ENCODE measurements around the gene SPINK6. TPM values are rescaled to one million over a fixed set of nuclear protein-coding genes. Genes with fewer than 3 reads are reported as not detected.

The SPINK6 gene
- polyA plus RNA-seq, 3 donors from 2014 or later: not detected

DNA sequence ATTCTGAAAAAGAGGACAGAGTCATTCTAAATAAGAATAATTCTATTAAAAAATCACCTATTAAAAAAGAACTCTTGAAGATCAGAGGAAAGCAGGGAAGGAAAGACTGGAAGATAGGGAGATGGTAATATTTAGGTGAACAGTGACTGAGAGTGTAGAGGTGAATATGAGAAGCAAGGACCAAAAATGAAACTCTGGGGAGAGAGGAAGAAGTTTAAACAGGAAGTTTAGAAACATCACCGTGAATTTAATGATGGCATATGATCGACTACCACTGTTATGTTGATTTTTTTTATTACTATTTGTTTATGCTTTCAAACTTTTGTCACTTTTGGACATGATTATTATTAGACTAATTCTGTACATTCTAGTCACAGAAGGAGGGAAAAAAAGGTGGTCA is 1.7 kb upstream of the SPINK6 start:
- Mint-ChIP-seq H3K27ac (no peak overlapping the region), H3K9me3 (no peaks in the 10 kb centered on the region), H3K4me3 (no peak overlapping the region), H3K4me1 (no peaks in the 10 kb centered on the region), H3K27me3 (ENCODE audit: low read depth in 3 of 3) (peaks cover 0 to 3% (median 0%) of the 10 kb centered on the region in 3 donors), H3K36me3 (no peaks in the 10 kb centered on the region)
- DNase-seq: no peak

DNA sequence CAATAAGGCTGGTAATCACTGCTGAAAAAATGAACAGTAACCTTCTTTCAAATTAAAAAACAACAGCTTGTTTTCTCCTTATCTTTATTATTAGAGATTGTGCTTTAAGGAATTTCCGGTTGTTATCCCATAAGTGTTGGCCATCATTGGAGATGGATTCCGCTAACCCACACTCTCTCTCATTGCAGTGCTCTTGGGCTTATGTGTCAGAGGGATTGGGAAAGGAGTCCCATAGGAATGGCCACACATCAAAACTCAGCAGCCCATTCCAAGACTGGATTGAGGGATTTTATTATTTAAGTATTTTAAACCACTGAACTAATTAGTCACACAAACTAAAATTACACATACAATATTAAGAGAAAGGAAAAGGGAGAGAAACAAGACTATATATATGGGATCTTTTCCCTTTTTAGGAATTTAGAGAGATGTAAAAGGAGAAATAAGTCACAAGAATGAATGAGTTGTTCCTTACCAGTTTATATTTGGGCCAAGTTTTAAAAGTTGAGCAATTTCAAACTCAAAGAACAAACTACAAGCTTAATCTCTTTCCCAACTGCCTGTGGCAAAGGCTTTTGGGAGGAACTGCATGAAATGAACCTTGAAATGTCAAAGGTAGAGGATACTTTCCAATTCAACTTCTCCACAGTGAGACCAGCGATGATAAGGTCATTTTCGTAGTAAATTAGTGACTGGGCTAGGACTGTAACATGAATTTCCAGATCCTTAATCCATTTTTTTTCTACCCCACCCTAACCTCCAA is 2.4 kb downstream of the SPINK6 start:
- Mint-ChIP-seq H3K4me1 (no peaks in the 10 kb centered on the region), H3K27ac (no peak overlapping the region), H3K27me3 (ENCODE audit: low read depth in 3 of 3) (peaks cover 0 to 3% (median 3%) of the 10 kb centered on the region in 3 donors), H3K9me3 (peaks cover 0 to 2% (median 0%) of the 10 kb centered on the region in 6 donors), H3K36me3 (no peaks in the 10 kb centered on the region), H3K4me3 (no peak overlapping the region)
- DNase-seq: no peak

- no peak overlapping the region for H3K4me3 Mint-ChIP-seq
- H3K27ac Mint-ChIP-seq: no peak overlapping the region
- peaks cover 0 to 3% (median 3%) of the 10 kb centered on the region in 3 donors for H3K27me3 Mint-ChIP-seq (ENCODE audit: low read depth in 3 of 3)
- DNase-seq: no peak
- peaks cover 0 to 2% (median 0%) of the 10 kb centered on the region in 6 donors for H3K9me3 Mint-ChIP-seq
- H3K36me3 Mint-ChIP-seq: no peaks in the 10 kb centered on the region
- no peaks in the 10 kb centered on the region for H3K4me1 Mint-ChIP-seq
Measured at GRCh38 chr5:148205865-148206264, 3.0 kb downstream of the SPINK6 start.

DNA sequence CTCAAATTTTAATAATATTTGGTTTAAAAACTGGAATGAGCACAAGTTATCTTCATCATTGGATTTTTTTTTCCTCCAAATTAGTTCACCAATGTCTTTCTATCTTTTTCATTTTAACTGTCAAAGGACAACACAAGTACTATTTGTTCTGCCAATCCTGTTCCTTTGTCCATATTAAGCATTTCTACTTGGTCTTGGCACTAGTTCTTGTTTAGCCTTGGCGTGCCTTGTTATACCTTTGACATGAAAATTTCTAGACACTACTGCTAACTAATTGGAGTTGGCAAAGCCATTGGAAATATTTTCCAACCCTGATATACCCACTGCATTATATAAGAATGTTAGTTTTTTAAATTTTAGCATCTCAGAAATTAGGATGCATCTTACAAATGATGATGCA is 3.8 kb downstream of the SPINK6 start:
- Mint-ChIP-seq H3K27me3 (ENCODE audit: low read depth in 3 of 3) (peaks cover 0 to 3% (median under 1%) of the 10 kb centered on the region in 3 donors), H3K36me3 (no peaks in the 10 kb centered on the region), H3K27ac (no peak overlapping the region), H3K9me3 (peaks cover 0 to 2% (median 0%) of the 10 kb centered on the region in 6 donors), H3K4me3 (no peak overlapping the region), H3K4me1 (no peaks in the 10 kb centered on the region)
- no peak for DNase-seq

DNA sequence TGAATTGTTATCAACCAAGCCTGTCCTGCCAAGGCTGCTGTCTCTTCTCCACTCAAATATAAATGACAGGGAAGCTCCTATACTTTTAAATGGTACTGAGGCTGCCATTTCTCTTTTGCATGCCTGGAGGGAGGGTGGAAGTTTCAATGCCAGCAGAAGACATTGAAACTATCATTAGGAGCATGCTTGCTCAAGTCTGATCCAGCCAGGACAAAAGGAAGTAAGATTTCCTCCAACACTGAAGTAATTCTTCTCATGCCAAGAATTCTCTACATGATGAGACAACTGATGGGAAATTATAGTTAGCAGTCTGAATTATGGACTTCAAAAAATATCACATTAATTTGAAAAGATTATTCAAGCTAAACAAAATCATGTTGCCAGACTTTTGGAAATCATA is 5.4 kb downstream of the SPINK6 start:
- Mint-ChIP-seq H3K36me3 (no peaks in the 10 kb centered on the region), H3K27ac (no peak overlapping the region), H3K27me3 (ENCODE audit: low read depth in 3 of 3) (peaks cover 0 to 3% (median 2%) of the 10 kb centered on the region in 3 donors), H3K4me3 (no peak overlapping the region), H3K9me3 (peaks cover 0 to 2% (median 0%) of the 10 kb centered on the region in 6 donors), H3K4me1 (no peaks in the 10 kb centered on the region)
- no peak for DNase-seq

GRCh38 chr5:148209151-148209770 is 6.4 kb downstream of the SPINK6 start:
- Mint-ChIP-seq H3K4me1 (no peaks in the 10 kb centered on the region), H3K27ac (no peak overlapping the region), H3K4me3 (no peak overlapping the region), H3K36me3 (no peaks in the 10 kb centered on the region), H3K9me3 (peaks cover 0 to 2% (median 0%) of the 10 kb centered on the region in 6 donors), H3K27me3 (ENCODE audit: low read depth in 3 of 3) (peaks cover 0 to 3% (median 2%) of the 10 kb centered on the region in 3 donors)
- no peak for DNase-seq

GRCh38 chr5:148214665-148215185 is 11.9 kb downstream of the SPINK6 start:
- Mint-ChIP-seq H3K36me3 (no peaks in the 10 kb centered on the region), H3K27ac (no peak overlapping the region), H3K4me1 (no peaks in the 10 kb centered on the region), H3K27me3 (ENCODE audit: low read depth in 3 of 3) (peaks cover 3 to 4% (median 4%) of the 10 kb centered on the region in 3 donors), H3K9me3 (peaks cover 0 to 5% (median 2%) of the 10 kb centered on the region in 6 donors), H3K4me3 (no peak overlapping the region)
- DNase-seq: no peak

DNA sequence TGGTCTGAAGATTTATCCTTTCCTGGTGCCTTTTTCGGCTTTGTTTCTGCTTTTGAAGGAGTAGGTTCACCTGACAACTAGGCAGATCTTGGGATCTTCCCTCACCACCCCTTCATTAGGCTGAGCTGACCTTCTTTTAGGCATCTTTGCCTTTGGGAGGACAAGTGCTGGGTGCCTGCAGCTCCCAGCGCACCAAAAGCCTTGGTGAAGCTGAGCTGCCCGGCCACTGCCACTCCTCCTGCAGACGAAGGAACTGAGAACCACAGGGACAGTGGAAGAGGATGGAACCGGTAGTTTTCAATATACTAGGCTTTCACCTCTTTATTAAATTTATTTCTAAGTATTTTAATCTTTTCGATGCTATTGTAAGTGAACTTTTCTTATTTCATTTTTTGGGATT is 18.7 kb downstream of the SPINK6 start:
- Mint-ChIP-seq H3K27me3 (ENCODE audit: low read depth in 3 of 3) (peaks cover 1 to 4% (median 2%) of the 10 kb centered on the region in 3 donors), H3K9me3 (peaks cover 0 to 8% (median 4%) of the 10 kb centered on the region in 6 donors), H3K4me3 (no peak overlapping the region), H3K36me3 (no peaks in the 10 kb centered on the region), H3K27ac (no peak overlapping the region), H3K4me1 (no peaks in the 10 kb centered on the region)
- no peak for DNase-seq

DNA sequence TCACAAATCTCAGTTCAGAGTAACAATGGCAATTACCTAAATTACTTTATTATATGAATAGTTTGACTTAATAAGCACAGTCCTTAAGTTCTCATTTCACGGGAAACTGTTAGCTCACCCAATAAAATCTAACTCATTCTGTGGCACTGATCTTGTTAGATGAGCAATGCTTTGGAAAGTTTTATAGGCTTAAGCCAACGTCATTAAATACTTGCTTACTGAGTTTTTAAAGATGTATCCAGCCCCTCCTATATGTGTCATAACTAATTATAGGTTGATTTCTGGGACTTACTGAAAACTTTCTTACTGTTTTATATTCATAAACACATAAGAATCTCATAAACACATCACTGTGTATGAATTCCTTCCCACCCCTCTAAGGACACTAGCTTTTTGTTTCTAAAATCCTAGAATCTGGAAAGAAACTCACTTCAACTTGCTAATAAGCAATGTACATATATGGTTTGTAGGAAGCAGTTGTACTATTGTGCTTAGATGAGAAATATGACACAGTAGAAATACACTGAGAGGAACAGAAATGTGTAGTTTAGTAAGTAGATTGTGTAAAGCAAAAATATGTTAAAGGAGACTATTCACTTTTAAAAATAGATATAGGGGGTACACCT is 21.4 kb downstream of the SPINK6 start:
- Mint-ChIP-seq H3K27ac (no peak overlapping the region), H3K4me3 (no peak overlapping the region), H3K27me3 (ENCODE audit: low read depth in 3 of 3) (peaks cover 0 to 4% (median 3%) of the 10 kb centered on the region in 3 donors), H3K9me3 (peaks cover 0 to 8% (median 2%) of the 10 kb centered on the region in 6 donors), H3K36me3 (no peaks in the 10 kb centered on the region), H3K4me1 (no peaks in the 10 kb centered on the region)
- no peak for DNase-seq

DNA sequence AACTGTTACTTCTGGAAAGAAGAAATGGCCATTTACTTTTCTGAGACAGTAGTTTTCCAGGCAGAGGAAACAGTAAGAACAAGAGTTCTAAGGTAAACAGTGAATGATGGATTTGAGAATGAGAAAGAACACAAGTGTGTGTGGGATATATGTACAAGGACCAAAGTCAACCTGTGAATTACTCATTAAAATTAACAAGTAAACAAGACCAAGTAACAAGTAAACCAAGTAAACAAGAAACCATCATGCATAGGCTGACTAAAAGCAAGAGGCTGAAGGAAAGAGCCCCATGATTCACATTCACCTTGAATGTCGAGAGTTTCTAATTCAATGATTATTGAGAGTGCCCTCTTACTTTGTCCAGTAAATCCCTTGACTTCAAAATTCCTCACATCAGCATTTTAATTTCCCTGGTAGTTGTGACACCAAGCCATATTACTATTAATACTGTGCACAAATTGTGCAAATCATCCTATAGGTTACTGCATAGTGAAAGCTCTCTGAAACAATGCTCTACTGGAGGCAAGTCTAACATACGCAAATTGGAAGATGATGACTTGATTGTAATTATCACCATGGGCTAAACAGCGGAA is 25.6 kb downstream of the SPINK6 start:
- peaks cover 0 to 11% (median 1%) of the 10 kb centered on the region in 6 donors for H3K9me3 Mint-ChIP-seq
- H3K4me1 Mint-ChIP-seq: no peaks in the 10 kb centered on the region
- H3K36me3 Mint-ChIP-seq: no peaks in the 10 kb centered on the region
- H3K27me3 Mint-ChIP-seq (ENCODE audit: low read depth in 3 of 3): peaks cover 0 to 4% (median 1%) of the 10 kb centered on the region in 3 donors
- no peak overlapping the region for H3K4me3 Mint-ChIP-seq
- H3K27ac Mint-ChIP-seq: no peak overlapping the region
- no peak for DNase-seq

GRCh38 chr5:148229840-148230239 is 27.0 kb downstream of the SPINK6 start:
- Mint-ChIP-seq H3K4me3 (no peak overlapping the region), H3K4me1 (no peaks in the 10 kb centered on the region), H3K9me3 (peaks cover 0 to 11% (median under 1%) of the 10 kb centered on the region in 6 donors), H3K27me3 (ENCODE audit: low read depth in 3 of 3) (peaks cover 0 to 4% (median 1%) of the 10 kb centered on the region in 3 donors), H3K36me3 (no peaks in the 10 kb centered on the region), H3K27ac (no peak overlapping the region)
- no peak for DNase-seq

DNA sequence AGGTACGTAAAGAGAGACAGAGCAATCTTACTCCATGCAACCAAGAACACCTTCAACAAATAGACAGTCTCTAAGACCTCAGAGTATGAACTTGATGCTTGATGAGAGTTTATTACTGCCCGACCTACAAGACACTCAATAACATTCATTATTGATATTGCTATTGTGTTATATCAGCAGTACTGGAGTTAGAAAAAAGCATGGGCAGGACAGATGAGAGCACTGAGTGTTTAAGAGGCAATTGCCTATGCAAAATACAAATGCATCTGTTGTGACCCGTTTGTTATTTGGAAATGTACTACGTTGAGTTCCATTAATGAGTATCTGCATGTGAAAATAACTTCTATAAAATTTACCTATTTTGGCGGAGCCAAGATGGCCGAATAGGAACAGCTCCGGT is 27.4 kb downstream of the SPINK6 start:
- Mint-ChIP-seq H3K4me3 (no peak overlapping the region), H3K9me3 (peaks cover 0 to 10% (median 0%) of the 10 kb centered on the region in 6 donors), H3K4me1 (no peaks in the 10 kb centered on the region), H3K27me3 (ENCODE audit: low read depth in 3 of 3) (peaks cover 0 to 4% (median 1%) of the 10 kb centered on the region in 3 donors), H3K27ac (no peak overlapping the region), H3K36me3 (no peaks in the 10 kb centered on the region)
- DNase-seq: no peak

DNA sequence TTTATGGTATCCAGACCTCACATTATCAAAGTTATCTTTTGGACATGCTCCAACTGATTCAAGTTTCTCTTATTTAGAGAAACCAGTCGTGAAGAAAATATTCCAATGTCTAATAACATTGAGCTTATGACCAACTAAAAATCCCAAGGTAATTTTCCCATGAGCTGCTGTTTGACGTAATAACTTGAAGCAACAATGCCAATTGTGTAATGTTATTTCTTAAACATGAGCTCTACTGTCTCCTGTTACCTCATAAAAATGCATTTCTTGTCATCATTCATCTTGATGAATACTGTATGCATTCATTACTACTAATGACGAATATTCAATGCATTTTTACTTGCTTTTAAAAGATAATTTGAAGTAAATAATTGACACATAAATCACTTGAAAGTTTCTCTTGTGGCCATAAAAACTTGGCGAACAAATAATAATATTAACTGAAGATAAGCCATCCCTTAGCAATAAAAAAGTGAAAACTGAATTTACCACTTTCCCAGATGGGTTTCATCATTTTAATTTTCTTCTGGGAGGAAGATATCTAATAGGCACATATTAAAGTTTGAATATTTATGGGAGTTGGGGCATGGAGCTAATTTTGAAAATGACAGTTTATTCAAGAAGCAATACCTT is 35.1 kb downstream of the SPINK6 start:
- Mint-ChIP-seq H3K9me3 (peaks cover 0 to 4% (median 0%) of the 10 kb centered on the region in 6 donors), H3K36me3 (no peaks in the 10 kb centered on the region), H3K27ac (no peak overlapping the region), H3K4me3 (no peak overlapping the region), H3K4me1 (no peaks in the 10 kb centered on the region), H3K27me3 (ENCODE audit: low read depth in 3 of 3) (no peaks in the 10 kb centered on the region)
- no peak for DNase-seq
